HG03460 (cell line): Measurements from ENCODE around the gene STAB2.

Experiments used
- ATAC-seq: cut with Tn5 transposase; IDR thresholded peaks from one replicate; pipeline ENCODE4 v1.9.1; 2021; ENCODE audit not compliant: unreplicated experiment

The STAB2 gene

DNA sequence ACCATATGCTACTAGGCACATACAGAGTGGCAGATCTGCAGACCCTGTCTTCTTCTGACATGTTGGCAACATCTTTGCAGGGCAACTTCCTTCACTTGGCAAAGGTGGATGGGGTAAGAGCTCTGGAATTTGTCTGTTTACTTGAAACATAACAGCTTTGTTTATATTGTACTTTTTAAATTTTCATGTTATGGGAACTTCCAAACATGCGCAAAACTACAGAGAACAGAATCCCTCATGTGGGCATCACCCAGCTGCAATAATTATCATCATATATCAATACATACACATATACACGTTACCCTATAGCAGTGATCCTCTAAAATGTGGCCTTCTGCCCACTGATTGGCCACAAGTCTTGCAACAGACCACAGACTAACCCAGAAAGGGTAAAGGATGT lies 103.4 kb downstream of the STAB2 start:
- no peak for ATAC-seq

DNA sequence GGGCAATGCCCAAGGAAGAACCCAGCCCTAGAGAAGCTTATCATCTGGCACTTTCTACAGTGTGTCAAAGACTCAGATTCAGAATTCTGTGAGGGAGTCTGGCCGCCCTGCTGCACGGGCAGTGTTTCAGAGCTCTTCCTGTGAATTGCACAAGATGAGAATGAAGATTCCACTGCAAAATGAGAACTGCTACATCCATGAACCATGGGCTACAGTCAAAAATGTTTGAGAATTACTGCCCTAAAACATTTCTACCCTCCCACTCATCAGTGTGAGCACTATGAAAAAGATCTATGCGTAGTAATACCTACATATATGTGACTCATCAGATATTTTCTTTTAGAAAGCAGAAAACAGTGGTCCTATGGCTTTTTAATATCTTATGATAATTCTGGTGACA lies 104.0 kb downstream of the STAB2 start:
- ATAC-seq: no peak

DNA sequence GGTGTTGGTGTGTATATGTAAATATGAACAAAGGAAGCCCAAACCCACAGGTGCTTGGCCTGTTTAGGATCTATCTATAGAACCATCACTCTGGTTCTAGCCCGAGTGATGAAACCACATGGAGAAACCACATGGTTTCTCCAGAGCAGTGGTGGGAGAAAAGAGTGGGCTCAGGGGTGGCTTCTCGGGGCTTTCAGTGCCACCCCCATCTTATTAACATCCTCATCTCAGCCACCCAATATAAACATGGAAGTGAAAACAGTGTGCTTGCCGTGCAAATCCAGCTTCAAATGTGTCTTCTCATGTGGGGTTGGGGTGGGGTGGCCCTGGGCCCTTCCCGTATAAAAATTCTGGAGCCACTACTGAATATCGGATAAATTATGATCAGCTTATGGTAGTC lies 109.0 kb downstream of the STAB2 start:
- no peak for ATAC-seq

DNA sequence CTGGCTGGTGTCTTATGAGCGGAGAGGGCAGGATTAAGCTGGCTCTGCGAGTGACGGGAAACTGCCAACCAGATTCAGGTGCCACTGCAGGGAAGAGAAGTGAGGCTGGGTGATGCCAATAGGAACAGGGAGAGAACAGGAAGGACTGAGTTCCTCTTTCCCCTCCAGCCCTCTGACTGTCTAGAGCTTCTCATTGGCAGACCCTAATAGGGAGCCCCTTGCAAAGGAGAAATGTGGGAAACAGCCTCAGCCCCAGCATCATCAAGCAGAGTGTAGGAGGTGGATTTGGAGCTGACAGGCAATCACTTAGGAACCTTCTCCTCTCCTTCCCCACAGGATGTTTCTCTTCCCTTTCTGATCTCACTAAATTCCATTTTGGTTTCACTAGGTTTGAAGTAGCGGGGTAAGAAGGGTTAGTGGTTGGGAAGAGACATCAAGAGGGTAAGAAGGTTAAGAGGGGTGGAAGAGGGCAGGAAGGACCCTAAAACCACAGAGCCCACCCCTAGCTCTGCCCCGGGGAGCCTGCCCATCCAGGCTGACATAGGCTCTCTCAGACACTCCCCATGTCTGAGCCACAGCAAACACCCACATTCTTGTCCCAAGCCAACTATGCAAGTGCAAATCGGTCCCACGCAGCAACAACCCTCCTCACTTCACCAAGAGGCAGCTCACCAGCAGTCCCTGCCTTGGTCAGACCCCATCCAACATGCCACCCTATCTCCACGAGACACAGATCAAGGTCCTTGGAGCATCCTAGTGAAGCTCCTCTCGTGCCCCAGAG lies 111.1 kb downstream of the STAB2 start:
- ATAC-seq: no peak

DNA sequence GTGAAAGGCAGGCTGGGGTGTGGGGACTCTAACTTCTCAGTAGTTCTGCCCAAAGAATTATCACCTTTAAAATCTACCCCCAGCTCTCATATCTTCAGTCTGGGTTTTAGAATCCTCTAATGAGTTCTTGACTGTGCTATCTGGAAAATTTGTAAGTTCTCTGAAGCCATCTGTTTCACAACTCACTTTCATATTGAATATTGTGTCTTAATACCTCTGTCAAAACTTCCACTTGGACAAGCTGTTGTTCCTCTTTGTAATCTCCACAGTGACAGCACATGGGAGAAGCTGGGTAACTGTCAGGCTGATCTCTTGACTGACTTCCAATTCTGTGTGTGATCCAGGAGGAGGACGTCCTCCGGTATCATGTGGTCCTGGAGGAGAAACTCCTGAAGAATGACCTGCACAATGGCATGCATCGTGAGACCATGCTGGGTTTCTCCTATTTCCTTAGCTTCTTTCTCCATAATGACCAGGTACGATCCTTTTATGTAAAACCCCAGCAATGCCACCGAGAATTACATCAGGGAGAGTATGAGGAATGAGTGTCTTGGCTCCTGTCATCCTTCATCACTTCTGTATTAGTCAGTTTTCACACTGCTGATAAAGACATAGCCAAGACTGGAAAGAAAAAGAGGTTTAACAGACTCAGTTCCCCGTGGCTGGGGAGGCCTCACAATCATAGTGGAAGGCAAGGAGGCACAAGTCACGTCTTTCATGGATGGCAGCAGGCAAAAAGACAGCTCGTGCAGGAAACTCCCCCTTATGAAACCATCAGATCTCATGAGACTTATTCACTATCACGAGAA lies 111.9 kb downstream of the STAB2 start:
- no peak for ATAC-seq

DNA sequence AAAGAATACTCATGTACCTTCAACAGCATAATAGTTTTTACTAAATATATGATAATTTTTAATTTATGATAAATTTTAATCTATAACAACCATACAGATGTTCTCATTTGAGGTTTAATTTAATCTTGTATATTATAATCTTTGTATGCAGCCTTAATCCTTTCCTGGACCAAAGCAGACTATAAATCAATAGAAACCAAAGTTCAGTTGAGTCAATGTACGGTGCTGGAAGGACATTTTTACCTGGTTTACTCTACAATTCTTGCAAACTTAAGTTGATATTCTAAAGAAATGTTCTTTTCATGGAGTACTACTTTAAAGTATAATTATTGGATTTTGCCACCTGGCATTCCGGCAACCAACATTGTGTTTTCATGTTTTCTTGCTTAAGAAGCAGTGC lies 118.0 kb downstream of the STAB2 start:
- ATAC-seq: no peak

DNA sequence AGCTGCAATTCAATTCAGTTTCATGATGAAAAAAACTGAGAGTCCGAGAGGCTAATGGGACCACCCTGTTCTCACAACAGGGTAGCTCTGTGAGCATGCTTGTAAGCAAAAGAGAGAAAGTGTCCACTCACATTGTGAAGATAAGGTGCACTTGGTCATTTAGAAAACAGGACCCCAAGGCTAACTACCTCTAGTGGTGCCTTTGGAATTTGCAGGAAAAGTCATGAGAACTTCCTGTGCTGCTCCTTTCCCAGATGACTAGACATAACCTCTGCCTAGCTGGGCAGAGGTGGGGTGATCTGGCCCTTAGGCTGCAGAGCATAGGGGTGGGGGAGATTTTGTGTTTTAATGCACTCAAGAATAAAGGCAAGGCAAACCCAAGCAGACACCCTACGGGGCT lies 118.9 kb downstream of the STAB2 start:
- ATAC-seq: no peak

DNA sequence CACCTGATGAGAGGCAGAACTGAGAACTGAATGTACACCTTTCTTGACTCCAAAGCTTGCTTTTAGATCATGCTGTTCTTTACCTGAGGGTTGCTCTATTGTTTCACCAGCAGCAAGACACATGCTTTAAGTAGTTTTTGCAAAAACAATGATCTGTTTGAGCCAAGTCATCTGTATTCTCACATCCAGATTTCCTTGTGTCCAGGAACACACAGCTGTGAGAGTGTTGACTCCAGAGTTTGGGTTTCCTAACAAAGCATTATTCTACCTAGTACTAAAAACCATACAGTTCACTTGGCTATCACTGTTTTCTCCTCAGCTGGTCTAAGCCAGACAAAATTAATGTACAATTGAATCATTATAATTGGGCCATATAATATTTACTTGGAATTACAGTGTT lies 120.4 kb downstream of the STAB2 start:
- ATAC-seq: no peak

DNA sequence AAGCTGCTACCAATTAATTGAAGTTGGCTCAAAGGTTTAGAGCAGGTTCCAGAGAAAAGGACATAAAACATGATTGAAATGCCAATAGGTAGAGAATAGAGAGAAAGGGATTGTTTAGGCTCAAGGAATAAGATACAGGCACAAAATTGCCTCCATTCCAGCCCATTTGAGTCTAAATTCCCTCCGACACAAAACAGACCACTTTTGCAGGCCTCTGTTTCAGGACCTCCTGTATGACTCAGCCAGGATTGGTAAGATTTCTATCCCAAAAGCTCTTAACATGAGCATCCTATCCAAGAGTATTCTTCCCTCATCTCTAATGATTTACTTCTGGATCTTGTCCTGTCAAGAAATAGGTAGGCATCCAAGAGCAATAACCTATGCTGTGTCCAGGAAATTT lies 123.5 kb downstream of the STAB2 start:
- ATAC-seq: no peak

DNA sequence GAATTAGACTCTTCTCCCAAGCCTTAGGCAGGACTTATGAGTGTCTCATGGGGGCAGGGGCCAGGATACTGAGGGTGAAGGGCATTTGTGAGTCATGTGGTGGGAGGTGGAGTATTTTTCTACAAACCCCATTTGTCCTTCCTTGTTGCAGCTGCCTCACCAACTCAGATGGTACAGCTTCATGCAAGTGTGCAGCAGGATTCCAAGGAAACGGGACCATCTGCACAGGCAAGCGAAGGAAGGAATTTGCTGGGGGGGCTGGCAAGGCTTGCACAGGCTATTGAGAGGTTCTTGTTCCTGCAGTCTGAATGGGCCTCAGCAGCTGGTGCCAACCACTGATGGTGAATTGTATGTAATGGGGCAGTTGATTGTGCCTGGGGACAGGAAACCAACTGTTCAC lies 125.1 kb downstream of the STAB2 start:
- no peak for ATAC-seq

DNA sequence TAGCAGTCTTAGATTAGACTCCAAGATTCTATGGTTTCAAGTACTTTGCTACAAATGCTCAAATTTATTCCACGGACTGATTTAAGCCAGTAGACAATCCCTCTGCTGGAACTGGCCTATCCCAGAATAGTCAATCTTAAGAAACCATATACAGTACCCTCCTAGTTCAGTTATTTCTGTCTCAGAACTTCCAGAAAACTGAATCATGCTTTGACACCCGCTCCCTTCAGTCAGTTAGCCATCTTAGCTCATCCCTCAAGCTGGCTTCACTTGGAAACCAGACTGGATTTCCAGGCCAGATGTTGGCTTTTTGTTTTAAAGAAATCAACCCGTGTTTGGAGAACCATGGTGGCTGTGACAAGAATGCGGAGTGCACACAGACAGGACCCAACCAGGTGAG lies 128.4 kb downstream of the STAB2 start:
- no peak for ATAC-seq

DNA sequence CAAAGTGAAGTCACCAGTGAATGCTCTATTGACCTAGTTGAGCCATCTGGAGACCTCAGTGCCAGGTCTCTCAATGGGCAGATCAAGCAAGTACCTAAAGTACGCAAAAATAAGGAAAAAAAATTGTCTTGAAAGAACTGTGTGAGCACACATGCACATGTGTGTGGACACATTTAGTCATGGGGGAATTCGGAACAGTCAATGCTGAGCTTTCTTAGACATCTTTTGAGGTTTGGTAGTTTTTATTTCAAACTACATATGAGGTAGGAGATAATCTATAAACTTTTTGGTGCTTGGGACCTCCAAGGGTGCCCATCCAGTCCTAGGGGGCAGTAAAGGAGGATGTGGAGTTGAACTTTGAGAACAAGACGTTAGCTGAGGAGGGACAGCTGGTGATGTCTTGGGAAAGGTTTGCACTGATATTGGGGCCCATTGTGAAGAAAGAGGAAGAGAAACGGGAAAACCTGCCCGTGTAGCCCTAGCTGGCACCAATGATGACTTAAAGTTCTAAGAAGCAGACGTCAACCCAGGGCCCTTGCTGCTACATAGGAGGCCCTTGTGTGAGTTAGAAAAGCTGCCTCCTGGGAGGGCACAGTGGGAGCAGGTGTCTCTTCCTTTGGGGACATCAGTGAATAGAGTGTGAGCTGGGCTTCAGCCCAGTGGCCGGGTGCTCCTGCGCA lies 129.6 kb downstream of the STAB2 start:
- ATAC-seq: no peak

DNA sequence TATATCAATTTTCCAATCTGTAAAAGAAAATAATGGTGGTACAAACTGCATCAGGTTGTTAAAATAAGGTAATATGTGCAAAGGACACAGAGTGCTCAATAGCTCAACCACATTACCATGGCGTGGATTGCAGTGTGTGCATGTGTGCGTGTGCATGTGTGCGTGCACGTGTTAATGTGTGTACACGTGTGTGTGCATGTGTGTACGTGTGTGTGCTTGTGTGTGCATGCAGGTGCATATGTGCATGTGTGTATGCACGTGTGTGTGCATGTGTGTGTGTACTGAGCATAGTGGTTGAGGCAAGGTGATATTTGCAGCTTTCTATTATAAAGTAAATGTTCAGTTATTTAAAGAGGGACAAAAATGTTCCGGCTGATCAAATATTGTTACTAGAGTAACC lies 138.3 kb downstream of the STAB2 start:
- no peak for ATAC-seq

DNA sequence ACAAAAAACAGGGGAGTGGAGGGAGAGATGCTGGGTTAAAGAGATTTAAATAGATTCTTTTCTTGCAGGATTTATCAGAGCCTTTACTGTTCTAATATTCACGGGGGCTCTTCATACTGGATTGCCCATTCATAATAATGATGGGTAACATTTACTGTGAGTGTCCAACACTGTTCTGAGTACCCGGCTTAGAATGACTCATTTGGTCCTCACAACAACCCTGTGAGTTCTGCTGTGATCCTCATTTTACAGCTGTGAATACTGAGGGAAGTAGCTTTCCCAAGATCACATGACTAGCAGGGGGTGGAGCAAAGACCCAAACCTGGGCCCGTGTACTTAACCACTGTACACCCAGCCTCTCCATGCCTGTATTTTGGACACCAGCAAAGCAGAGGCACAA lies 140.6 kb downstream of the STAB2 start:
- no peak for ATAC-seq

DNA sequence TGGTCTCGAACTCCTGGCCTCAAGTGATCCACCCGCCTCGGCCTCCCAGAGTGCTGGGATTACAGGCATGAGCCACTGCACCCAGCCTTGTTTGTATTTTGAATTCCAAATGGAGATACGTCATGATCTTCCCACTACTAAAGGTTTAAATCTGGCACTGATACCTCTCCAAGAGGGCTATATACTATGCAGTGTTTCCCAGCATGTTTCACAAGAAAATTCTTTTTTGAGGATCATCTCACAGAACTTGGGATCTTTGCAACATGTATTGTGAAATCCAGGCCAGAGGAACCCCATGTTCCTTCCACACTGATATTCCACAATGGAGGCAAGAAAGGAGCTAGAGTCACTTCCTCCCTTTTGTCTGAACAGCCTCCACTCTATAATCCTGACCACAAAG lies 141.2 kb downstream of the STAB2 start:
- no peak for ATAC-seq

DNA sequence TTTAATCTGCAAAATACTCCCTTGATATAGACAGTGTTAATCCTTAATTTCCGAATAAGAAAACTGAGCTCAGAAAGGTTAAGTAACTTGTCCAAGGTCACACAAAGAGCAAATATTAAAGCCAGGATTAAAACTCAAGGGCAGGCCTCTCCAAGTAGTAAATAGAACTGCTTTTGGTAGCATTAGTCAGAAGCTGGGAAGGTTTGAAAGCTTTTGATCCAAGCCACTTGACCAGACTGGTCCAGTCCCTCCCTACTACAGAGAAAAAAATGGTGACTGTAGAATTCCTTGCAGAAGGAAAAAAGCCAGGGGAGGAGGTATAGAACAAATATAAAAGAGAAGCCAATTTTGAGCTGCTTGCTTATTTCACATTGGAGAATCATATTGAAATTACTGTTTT lies 142.4 kb downstream of the STAB2 start:
- ATAC-seq: no peak

DNA sequence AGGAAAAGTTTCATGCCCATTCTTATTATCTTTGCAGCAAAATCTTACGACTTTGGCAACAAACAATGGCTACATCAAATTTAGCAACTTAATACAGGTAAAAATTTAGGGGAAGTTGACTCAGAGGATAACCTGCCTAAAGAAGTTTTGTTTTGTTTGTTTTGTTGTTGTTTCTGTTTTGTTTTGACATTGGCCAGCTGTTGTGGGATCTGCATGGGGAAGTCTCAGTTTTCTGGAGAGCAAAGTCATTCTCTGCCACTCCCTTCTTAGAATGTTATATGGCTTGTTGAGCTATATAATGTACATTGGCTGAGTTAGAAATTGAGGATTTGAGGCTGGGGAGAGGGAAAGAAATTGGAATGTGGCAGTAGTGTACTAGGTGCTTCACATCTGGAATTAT lies 144.5 kb downstream of the STAB2 start:
- no peak for ATAC-seq

DNA sequence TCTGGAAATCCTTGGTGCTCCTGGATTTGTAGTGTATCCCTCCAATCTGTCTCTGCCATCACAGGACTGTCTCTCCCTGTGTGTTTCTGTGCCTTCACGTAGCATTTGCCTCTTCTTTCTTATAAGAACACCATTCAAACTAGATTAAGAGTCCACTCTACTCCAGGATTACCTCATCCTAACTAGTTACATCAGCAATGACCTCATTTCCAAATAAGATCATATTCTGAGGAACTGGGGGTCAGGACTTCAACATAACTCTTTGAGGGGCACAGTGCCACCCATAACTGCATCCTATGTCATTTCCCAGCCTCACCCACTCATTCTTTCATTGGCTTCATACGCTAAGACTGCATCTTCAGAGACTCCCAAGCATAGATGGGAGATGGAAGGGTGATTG lies 147.8 kb downstream of the STAB2 start:
- ATAC-seq: no peak

DNA sequence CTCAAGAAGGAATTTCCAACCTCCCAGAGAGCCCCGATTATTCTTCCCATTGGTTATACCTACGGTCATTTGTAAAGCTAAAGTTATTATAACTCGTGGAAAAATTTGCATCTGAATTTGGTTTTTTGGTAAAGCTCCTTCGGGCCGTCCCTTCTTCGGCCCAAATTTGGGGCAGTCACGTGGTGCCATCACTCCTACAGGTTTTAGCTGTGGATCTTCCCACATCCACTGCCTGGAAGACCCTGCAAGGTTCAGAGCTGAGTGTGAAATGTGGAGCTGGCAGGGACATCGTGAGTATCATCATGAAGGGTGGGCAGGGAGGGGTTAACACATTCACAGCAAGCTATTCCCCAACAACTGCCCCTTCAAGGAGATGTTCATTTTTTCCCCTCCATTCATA lies 148.2 kb downstream of the STAB2 start:
- no peak for ATAC-seq

DNA sequence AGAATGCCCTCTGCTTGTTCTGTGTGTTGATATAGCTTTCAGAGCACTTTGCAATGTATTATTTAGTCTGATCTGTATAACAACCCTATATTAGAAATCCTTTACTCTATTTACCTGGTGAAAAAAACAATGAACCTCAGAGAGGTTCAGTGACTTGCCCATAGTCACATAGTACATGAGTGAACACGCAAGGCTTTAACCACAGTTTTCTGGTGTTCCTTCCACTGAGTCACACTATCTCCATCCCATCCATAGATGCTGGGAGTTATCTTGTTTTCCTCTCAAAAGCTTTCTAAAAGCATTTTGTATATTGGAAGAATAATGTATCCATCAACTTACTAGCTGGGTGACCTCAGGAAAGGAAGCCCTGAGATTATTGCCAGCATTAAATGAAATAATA lies 149.5 kb downstream of the STAB2 start:
- ATAC-seq: no peak

DNA sequence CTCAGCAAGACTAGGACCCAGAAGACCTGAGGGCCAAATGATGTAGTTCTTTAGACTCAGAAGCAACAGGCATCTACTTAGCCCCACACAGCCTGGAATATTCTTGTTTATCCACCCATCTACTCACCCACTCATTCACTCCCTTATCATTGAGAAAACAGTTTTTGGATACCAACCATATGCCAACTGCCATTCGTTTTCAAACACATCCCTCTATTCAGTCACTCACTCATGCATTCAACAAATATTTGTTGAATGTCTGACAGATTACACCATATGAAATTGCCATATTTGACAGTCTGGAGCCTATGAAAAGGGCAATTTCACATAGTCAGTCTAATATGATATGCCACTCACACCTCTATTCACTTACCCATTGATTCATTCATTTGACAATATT lies 150.8 kb downstream of the STAB2 start:
- ATAC-seq: no peak

DNA sequence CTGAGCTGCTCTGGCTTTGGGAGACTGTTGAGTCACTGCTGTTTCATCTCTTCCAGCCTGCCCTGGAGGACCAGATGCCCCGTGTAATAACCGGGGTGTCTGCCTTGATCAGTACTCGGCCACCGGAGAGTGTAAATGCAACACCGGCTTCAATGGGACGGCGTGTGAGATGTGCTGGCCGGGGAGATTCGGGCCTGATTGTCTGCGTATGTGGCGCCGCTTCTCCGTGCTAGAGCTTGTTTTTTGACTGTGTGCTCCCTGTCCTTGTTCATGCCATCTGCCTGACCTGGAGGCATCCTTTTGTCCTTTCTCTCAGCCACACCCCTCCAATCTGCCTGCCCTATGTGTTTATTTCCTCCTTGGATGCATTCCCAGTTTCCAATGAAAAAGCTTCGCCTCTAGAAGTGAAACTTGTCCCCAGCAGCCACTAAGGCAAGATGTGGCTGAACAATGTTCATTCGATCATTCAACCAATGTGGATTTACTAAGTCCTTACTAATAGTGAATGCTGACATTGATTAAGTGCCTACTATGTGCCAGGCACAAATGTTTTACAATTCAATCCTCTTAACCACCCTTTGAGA lies 155.4 kb downstream of the STAB2 start:
- ATAC-seq: no peak
